SKM-1 treated with dmso at 0.1 percent for 144 hours (cell line): ENCODE data around the gene BANK1.
"Not testable (repeated sequence)": the region's sequence is repeated elsewhere in the genome, so short reads cannot be mapped to it uniquely, and the experiment has no call there.

Experiments used
- DNase-seq: peaks from one replicate; lab custom pipeline; 2025; ENCODE audit not compliant: unreplicated experiment; lab: John Stamatoyannopoulos, UW

Gene BANK1

DNA sequence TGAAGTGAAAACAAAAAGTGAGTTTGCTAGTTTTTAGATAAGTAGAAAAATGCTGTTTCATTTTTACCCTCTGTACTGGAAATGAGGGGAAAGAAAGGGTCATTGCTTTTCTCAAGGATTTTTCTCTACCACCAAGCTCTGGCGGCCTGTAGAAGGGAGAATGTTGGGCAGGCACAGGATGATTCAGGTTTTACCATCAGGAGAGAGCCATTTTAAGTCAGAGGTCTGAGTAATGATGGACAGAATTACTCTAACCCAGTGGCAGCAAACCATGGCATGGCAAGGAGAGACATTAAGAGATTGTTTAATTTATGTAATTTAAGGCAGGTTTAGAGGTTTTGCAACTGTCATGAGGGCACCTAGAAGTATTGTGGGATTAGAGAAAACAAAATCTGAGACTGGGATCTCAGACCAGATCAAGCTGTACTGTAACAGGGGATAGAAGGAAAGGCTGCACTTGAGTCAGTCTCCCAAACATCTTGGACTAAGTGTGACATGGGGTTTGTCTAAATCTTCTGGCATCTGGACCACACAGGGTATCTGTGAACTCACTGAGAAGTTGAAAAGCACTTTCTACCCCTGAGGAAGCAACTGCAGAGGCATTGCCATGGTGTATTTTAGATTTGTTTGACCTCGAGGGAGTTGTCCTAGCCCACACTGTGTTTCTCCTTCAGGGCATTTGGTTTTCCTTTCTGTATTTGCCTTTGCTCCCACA is 81.6 kb downstream of the BANK1 start:
- DNase-seq, result no peak

DNA sequence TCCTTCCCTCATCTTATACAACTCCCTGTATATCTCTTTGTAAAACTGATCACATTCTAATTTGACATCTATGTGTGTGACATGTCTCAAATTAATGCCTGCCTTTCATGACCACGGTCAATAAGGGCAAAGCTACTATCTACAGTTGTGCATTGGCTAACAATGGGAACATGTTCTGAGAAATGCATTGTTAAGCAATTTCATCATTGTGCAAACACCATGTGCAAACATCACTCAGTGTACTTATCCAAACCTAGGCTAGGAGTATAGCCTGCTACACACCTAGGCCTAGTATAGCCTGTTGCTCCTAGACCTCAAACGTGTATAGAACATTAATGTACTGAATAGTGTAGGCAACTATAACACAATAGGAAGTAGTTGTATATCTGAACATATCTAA is 95.0 kb downstream of the BANK1 start:
- no peak for DNase-seq

DNA sequence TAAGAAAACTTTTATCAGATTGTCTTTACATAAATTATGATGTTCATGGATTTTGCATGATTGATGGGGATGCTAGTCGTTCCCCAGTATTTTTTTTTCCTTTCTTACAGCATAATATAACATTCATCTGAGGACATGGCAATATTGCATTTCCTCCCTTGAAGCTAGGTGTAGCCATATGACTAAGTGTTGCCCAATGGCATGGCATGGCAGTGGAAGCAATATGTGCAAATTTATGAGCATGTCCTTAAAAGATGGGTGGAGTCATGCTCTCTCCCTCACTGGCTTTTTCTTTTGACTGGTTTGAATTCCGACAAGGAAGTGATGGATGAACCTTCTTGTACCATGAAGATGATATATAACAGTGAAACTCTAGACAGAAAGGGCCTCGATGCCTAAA is 96.3 kb downstream of the BANK1 start:
- DNase-seq, result no peak

DNA sequence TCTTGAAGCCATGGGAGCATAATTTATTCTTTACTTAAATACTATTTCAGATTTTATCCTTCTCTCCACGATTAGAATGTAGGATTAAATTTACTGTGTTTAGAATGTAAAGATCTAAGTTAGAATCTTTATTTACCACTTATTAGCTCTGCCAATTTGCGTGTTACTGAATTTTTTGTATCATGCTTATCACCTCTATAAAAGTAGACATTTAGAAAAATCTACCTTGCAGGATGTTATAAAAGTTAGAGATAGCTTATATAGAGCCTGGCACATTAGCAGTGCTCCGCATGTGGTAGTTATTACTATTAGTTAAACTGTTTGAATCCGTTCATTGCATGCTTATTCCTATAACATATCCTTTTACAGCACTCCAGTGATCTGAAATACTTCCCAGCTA is 97.9 kb downstream of the BANK1 start:
- no peak for DNase-seq

DNA sequence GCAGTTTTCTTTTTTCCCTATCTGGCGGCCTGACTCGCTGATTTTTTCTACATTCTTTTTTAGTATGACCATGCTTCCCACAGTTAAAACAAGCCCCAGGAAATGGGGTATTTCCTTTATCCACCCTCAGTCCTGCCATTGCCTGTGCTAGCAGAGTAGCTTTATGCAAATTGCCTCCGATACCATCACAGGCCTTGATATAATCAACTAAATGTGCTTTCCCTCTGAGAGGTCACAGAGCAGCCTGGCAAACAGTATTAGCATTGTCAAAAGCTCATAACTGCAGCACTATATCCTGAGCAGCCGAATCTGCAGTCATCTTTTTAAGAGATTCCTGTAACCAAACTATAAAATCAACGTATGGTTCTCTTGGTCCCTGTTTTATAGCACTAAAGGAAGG is 115.0 kb downstream of the BANK1 start:
- not testable (repeated sequence) for DNase-seq

DNA sequence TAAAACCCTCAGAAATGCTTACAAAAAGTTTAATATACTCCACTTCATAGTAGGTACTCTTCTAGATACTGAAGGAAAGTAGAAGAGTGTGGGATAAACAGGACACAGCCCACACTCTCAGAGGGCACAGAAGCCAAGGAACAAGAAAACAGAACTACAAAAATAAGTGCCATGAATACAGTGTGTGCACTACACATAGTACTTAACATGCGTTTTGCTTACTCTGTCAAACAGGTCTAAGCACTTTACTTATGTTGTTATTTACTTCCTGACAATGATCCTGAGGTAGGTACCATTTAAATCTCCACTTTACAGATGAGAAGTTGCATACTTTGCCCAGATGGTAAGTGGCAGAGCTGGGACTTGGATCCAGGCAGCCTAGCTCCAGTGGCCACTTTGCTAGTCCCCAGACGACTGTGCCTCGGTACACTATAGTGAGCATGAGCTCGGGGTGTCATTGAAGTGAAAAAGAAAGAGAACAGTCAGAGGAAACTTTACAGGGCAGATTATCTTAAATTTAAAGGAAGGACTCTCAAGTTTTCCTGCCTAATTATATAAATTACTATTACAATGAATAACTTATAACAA is 120.3 kb downstream of the BANK1 start:
- DNase-seq, result no peak

DNA sequence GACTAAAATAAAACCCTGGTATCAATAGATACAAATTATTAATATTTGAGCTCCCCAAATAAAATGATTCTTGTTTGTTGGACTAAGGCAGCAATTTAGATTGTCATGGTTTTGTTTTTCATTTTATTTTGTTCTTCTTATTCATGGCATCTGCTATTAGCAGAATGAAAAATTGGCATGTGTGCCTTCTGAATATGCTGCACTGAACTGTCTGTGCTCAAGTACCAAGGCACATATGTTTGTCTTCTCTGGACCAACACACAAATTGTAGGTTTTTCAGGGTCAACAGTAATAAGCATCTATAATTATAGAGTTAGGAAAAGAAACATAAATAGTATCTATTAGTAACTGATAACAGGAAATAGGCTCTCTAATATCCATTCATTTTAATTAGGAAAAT is 121.1 kb downstream of the BANK1 start:
- DNase-seq, result no peak

DNA sequence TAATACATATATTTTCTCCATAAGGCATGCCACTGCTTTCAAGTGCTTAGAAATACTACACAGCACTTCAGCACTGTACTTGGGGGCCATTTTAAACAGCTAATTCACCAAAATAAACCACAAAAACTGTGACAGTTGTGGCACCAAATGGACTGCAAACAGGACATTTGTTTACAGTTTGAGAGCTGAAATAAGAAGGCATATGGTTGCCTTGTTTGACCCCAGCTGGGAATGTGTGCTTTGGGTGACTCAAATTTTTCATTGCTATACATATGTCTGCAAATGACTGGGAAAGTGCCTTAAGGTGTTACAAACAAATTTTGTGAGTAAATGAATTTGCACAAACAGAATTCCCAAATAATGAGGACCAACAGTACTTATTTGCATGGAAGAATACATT is 124.2 kb downstream of the BANK1 start:
- no peak for DNase-seq

DNA sequence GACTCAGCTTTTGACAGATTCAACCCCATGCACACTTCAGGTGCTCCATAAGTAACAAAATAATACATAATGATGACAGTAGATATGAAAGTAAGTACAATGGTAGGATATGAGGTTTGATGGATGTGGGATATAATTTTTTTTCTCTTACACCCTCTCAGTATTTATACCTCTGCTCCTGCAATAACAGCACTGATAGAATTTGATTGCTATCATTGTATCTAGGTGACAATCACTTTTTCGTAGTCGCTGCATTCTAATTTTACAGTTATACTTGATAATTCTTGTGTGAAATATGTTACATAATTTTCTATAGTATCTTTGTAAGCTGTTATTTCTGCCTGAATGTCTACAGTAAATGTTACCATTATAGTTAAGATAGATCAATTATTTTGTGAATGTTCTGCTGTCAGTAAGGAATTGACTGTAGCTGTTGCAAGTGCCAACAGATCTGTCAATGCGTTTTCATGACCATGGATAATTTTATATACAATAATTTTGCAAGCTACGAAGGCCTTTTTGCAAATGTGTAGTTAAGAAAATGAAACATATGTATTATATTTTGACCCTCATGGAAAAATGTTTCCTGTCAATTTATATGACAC is 128.9 kb downstream of the BANK1 start:
- DNase-seq, result no peak

DNA sequence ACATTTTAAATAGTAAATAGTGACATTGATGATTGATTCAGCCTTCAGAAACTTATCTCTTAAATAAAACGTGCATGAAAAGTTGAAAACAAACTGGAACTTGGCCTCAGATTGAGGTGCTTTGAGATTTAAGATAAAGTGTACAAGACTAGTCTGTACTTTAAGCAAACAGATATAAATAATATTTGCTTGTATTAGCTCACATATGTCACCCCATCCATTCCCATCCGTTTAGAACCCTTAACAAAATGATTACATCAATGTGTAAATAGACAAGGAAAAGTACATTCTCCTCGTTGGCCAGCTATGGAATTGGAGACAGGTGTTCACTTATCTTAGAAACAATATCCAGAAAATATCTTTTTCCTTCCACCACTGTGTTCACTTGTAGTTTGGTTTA is 130.8 kb downstream of the BANK1 start:
- DNase-seq, result no peak

DNA sequence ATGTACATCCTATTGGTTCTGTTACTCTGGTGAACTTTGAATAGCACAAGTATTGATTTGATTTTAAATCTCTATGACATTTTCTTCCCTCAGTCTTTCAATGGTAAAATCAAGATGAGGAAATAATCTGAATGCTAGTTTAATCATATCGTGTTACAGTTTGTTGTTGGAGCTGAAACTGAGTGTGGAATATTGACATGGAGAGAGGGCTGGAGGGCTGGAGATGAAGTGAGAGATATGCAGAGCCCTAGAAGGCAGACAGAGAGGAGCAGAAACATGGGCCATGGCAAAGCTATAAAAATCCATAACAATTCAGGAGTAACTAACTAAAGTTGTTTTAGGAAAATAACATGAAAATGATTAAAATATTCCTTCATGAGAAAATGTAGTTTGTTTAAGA is 141.1 kb downstream of the BANK1 start:
- DNase-seq, result no peak

DNA sequence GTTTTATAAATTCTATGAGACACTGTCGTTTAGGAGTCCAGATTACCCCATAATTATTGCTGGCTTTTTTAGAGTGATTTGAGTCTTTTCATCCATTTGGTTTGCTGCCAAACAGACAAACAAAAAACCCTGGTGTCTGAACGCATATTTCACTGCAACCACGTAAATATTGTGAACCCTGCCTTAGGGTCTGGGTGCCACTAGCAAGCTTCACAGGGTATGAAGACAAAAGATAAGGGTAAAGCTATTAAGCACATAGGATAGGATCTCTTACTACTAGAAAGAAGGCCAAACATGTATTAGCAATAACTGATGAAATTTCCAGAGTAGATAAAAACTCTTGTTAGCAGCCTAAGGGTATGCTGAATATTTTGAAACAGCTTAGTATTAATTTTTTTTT is 143.3 kb downstream of the BANK1 start:
- DNase-seq, result no peak

DNA sequence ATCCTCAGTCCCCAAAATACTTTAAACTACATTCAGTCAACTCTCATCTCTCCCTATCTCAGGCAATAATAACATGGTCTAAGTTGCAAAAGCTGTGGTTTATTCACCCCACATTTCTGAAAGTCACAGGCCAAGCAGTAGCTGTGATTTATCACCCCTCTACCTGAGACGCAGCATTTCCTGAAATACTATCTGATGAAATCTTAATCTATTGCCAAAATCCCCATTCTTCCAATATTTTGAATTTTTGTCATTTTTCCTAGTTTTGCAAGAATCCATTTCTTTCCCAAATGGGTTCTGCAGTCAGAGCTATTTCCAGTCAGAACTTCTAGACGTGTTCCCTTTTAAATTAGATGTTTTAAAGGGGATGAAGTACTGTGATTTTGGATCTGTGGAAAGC is 148.3 kb downstream of the BANK1 start:
- DNase-seq, result no peak

DNA sequence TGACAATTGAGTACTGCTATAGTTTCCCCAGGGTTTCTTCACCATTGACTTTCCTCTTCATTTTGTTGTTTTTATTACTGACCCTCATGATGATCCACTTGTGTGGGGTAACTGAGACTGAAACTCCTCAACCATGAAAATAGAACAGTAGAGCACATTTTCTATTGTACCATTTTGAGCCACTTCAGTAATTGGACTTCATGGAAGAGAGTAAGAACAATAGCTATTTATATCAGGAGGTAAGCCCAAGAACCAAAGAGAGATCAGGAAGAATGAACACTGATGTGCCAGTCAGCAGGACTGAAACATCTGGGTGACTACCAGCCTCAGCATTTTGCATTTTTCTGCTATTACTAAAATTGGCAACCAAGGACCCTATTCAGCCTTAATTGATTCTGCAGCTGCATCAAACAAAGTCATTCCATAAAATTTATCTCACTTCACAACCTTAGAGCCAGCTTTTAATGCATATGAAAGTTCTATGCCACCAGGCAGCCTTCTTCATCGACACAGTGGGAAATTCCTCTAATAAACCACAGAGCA is 151.4 kb downstream of the BANK1 start:
- DNase-seq, result no peak

DNA sequence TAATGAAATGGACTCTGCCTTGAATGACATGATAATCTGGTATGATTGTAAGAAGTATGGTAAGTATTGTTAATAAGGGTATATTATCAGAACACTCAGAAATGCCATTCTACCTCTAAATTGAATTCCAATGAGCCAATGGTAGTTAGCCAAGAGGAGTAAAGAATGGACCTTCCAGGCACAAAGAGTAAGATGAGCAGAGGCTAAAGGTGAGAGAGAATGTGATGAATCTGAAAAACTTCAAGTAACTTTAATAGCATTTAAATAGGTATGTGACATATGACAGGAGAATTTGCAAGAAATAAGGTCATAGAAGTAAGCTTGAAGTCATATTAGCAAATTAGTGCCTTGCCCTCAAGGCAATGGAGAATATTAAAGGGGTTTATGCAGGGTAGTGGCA is 152.4 kb downstream of the BANK1 start:
- no peak for DNase-seq

DNA sequence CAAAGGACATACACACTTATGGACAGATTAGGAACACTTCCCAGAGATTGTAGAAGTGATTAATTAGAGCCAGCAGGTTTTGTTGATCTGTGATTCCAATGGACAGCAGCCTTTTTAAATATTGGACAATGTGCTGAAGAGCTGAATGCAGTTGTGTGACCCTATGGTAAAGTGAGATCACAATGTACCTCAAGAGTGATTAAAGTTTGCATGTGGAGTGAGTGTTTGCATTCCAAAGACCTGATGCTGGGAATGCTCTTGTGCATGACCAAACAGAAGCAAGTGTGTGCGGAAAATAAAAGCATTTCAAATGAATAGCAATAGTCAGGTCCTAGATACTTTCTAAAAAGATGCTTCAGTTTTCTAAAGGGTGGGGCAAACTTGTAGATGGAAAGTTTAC is 154.1 kb downstream of the BANK1 start:
- DNase-seq, result no peak

DNA sequence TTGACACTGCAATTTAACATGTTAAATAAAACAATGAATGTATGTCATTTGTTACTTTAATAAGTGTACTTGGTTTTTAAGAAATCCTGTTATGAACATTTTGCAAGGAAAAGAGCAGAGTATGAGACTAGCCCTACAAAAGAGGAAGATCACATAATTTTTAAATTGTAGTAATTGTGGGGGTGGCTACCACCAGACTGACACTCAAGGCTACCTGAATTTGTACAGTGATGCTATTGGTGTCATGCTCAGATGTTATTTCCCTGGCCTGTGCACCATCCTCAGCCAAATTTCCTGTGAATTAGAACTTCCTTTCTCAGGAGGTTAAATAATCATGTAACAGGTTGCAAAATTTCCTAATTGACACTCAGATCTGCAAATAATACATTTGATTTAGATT is 157.5 kb downstream of the BANK1 start:
- no peak for DNase-seq

DNA sequence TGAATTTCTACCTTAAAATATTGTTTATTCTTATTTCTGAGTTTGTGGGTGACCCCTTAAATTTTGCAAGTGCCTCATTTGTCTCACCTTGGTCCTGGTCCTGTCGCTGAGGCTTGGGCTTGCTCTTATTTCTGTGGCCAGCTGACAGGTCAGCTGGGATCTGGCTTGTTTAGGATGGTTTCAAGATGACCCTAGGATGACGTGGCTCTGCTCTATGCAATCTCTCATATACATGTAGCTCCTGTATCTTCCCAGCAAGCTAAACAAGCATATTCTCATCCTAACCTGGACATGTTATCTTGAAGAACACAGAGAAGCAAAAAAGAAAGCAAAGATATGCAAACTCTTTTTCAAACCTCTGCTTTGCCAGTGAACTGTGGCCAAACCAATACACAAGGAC is 158.4 kb downstream of the BANK1 start:
- DNase-seq, result no peak

DNA sequence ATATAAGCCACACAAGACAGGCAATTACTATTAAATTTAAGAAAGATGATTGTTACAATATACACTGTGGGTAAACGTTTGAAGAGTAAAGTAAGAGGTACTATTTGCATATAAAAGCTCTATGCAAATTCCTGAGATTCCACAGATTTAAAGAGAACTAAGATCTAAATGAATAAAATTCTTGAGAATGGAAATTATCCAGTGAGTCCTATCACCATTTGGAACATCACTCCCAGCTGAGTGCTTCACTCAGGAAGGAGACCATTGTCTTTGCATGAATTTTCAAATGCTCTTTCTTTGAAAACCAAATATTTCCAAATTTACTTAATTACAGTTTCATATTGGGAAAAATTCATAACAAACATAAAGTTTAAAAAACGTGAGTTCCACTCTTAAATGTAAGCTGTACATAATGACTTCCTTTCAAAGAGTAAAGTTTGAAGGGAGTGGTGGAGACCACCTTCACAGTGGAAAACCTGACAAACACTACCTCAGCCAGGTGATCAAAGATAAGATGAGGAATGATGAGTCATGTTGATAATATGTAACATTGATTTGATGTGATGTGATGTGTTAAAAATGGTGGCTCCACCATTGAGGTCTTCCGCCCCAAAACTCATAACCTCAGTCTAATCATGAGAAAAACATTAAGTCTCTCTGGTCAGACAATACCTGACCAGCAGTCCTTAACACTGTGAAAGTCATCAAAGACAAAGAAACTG is 159.9 kb downstream of the BANK1 start:
- no peak for DNase-seq

DNA sequence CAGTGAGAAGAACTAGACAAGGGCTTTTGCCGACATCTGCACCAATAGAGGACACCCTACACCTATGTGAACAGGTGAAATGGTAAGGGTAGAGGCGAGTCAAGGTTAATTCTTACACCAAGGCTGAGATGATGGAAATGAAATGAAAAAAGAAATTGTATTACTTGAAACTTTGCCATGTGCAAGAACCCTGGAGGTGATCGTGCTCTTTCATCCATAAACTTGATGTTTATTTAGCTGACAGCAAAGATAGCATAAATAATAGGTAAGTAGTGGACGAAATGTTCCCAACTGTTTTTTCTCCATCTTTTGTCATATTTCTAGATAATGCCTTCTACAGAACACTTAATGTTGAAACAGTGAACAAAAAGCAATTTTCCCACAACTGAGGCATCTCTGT is 162.5 kb downstream of the BANK1 start:
- no peak for DNase-seq

DNA sequence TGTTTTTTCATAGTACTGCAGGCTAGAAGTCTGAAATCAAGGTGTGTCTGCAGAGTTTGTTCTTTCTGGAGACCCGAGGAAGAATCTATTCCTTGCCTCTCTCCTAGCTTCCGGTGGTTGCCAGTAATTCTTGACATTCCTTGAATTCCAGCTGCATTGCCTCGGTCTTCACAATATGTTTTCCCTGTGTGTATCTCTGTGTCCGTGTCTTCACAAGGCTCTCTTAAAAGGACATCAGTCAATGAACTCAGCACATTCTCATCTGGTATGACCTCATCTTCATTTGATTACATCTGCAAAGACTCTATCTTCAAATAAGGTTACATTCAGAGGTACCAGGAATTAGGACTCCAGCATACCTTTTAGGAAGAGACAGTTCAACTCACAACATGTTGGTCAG is 163.4 kb downstream of the BANK1 start:
- DNase-seq, result no peak

DNA sequence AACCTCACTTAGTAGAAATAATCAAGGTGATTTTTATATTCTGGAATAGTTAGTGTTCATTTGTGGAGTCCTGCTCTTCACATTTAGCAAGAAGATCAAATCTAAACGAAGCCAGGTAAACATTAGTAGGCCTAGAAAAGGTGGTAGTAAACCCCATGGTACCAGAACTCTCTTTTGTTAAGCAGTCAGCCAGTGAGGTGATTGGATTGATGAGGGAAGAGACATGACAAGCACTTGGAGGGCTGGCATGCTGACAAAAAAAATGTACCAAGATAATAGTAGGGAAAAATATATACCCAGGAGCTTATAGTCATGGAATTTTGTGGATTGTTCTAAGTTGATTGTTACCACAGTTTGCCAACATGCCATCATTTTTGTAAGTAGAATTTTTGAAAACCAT is 163.8 kb downstream of the BANK1 start:
- DNase-seq, result no peak
